K562 (cell line): ENCODE results near the gene CDCP2. TPM values are rescaled to one million over a fixed set of nuclear protein-coding genes. Genes with fewer than 3 reads are reported as not detected.

Experiments
- ARID2 ChIP-seq: fragments of 450-650 bp; IDR thresholded peaks from 2 replicates; pipeline ENCODE4 v1.6.1; 2017; ENCODE audit warnings: antibody characterized with exemption, mild to moderate bottlenecking
- FOXK2 ChIP-seq, 2 experiments: fragments of 450-650 bp; IDR thresholded peaks in 1 of 2; conservative IDR thresholded peaks in 1 of 2; 2 replicates each; pipeline ENCODE4 v1.6.1; 2016; ENCODE audit warnings: low read depth in 2 of 2, mild to moderate bottlenecking in 1 of 2
- HEY1 ChIP-seq: fragments of 250-450 bp; sonication (Bioruptor Pico); IDR thresholded peaks from 2 replicates; pipeline ENCODE4 v1.5.0; 2020; ENCODE audit warnings: mild to moderate bottlenecking, moderate library complexity, borderline replicate concordance
- KDM5B ChIP-seq: fragments of 200-600 bp; sonication (generic); IDR thresholded peaks from 2 replicates; pipeline ENCODE4 v1.6.1; 2012; ENCODE audit warnings: low read depth, mild to moderate bottlenecking, moderate library complexity, low read length, control low read depth, inconsistent platforms; ENCODE audit not compliant: insufficient replicate concordance
- SAP30 ChIP-seq: fragments of 200-600 bp; sonication (generic); IDR thresholded peaks from 2 replicates; pipeline ENCODE4 v1.6.1; 2012; ENCODE audit warnings: borderline replicate concordance, low read depth, mild to moderate bottlenecking, moderate library complexity, low read length, control low read depth, inconsistent platforms; ENCODE audit not compliant: insufficient read depth, poor library complexity, severe bottlenecking
- ZNF146 ChIP-seq: IDR thresholded peaks from one replicate; pipeline ENCODE4 v1.6.1; 2018; ENCODE audit warnings: missing compliant biosample characterization; ENCODE audit not compliant: unreplicated experiment
- ZNF785 ChIP-seq: fragments of 250-450 bp; sonication (Bioruptor Pico); IDR thresholded peaks from 2 replicates; pipeline ENCODE4 v1.4.0; 2020; ENCODE audit warnings: mild to moderate bottlenecking
- polyA plus RNA-seq, 8 experiments: library from polyadenylated mRNA; depleted of rRNA in 4 of 8; stranded (reverse) in 5 of 8; unstranded in 3 of 8; fragments of >200 nt; fragmentation: Nextera tagmentation in 2 of 8; fragmentation: Illumina TruSeq in 1 of 8; extraction: Ambion mirVana in 2 of 8; extraction: Trizol in 1 of 8; gene quantifications; 2 replicates each; pipeline versions ENCODE4 v1.2.1 to v1.2.3, GENCODE V29; 2011 to 2014; ENCODE audit warnings: inconsistent platforms in 1 of 8, missing spikeins in 1 of 8
- total RNA-seq, 7 experiments: library from RNA; depleted of rRNA in 6 of 7; stranded (reverse); fragments of >200 nt in 6 of 7; fragmentation: Illumina TruSeq in 2 of 7; extraction: Trizol in 2 of 7; gene quantifications; 2 replicates each; pipeline versions ENCODE4 v1.2.1 to v1.2.3, GENCODE V29; 2011 to 2021; ENCODE audit warnings: low replicate concordance in 1 of 7
- TF ChIP-seq, protein P1 (sequence below), 3 experiments: fragments of 200-800 bp in 1 of 3; fragments of 250-450 bp in 1 of 3; fragments of 450-650 bp in 1 of 3; sonication (Bioruptor Pico) in 1 of 3; sonication (Bioruptor generic) in 1 of 3; formaldehyde crosslinking in 1 of 3; IDR thresholded peaks; 2 replicates each; pipeline versions ENCODE4 v1.6.1 to v1.8.0; 2016 to 2022; ENCODE audit warnings: mild to moderate bottlenecking in 2 of 3, missing genetic modification characterization in 2 of 3, missing compliant biosample characterization in 1 of 3, moderate library complexity in 1 of 3
- TF ChIP-seq, protein P2 (sequence below): fragments of 250-450 bp; sonication (Bioruptor Pico); IDR thresholded peaks from 2 replicates; pipeline ENCODE4 v1.5.0; 2021

The CDCP2 gene
- total and polyA plus RNA-seq, 9 of the 15 experiments (the other 6 are each of a cell fraction or from before 2014, with no cell fraction given): not detected

DNA sequence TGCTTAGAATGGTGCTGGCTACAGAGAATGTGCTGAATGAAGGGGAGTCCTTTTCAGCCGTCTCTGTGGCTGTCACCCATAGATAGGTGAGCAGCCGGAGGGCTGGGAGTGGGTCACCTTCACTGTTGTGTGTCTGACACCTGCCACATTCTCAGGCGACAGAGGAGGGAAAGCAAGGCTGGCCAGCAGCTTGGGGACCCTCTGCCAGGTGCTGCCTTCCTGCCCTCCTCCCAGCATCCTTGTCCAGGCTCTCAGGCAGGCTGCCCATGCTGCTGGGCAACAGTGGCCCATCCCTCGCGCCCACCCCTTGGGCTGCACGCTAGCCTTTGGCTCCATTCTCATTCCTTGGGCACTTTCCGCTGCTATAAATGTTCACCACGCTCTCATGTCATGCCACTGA is 24.9 kb upstream of the CDCP2 start (continued):
- TF ChIP-seq FOXK2 (conservative IDR thresholded peaks at IDR 0.05 in 1 of 2, IDR thresholded peaks at IDR 0.05 in 1 of 2; ENCODE audit: low read depth in 2 of 2) (no peak), KDM5B (no peak), ZNF785 (no peak), HEY1 (CRISPR knock-in tag) (no peak), SAP30 (no peak), ZNF146 (CRISPR knock-in tag) (no peak), ARID2 (no peak)
- TF ChIP-seq, protein P1, sequence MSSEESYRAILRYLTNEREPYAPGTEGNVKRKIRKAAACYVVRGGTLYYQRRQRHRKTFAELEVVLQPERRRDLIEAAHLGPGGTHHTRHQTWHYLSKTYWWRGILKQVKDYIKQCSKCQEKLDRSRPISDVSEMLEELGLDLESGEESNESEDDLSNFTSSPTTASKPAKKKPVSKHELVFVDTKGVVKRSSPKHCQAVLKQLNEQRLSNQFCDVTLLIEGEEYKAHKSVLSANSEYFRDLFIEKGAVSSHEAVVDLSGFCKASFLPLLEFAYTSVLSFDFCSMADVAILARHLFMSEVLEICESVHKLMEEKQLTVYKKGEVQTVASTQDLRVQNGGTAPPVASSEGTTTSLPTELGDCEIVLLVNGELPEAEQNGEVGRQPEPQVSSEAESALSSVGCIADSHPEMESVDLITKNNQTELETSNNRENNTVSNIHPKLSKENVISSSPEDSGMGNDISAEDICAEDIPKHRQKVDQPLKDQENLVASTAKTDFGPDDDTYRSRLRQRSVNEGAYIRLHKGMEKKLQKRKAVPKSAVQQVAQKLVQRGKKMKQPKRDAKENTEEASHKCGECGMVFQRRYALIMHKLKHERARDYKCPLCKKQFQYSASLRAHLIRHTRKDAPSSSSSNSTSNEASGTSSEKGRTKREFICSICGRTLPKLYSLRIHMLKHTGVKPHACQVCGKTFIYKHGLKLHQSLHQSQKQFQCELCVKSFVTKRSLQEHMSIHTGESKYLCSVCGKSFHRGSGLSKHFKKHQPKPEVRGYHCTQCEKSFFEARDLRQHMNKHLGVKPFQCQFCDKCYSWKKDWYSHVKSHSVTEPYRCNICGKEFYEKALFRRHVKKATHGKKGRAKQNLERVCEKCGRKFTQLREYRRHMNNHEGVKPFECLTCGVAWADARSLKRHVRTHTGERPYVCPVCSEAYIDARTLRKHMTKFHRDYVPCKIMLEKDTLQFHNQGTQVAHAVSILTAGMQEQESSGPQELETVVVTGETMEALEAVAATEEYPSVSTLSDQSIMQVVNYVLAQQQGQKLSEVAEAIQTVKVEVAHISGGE (CRISPR knock-in tag; IDR thresholded peaks at IDR 0.05): no peak
- TF ChIP-seq, protein P2, sequence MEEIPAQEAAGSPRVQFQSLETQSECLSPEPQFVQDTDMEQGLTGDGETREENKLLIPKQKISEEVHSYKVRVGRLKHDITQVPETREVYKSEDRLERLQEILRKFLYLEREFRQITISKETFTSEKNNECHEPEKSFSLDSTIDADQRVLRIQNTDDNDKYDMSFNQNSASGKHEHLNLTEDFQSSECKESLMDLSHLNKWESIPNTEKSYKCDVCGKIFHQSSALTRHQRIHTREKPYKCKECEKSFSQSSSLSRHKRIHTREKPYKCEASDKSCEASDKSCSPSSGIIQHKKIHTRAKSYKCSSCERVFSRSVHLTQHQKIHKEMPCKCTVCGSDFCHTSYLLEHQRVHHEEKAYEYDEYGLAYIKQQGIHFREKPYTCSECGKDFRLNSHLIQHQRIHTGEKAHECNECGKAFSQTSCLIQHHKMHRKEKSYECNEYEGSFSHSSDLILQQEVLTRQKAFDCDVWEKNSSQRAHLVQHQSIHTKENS: no peak
